H9 (cell line): Measurements from ENCODE around the gene GSTK1. TPM values are rescaled to one million over a fixed set of nuclear protein-coding genes. Genes with fewer than 3 reads are reported as not detected.

ENCODE experiments used
- DNase-seq: peaks from one replicate; pipeline ENCODE4 v3.0.0-alpha.2; 2017
- H2AFZ ChIP-seq: one replicate; pipeline ENCODE4 v1.6.1; 2013; ENCODE audit warnings: mild to moderate bottlenecking, low read length, control low read depth, moderate library complexity
- H2AK5ac ChIP-seq: 2 replicates; pipeline ENCODE4 v1.6.1; 2013; ENCODE audit warnings: low read length, control low read depth, mixed read lengths; ENCODE audit not compliant: insufficient read length
- H2BK120ac ChIP-seq: one replicate; pipeline ENCODE4 v1.6.1; 2013; ENCODE audit warnings: low read depth, mild to moderate bottlenecking, low read length, control low read depth, inconsistent platforms; ENCODE audit not compliant: poor library complexity, severe bottlenecking
- H2BK12ac ChIP-seq: 2 replicates; pipeline ENCODE4 v1.6.1; 2013; ENCODE audit warnings: low read length, control low read depth, mixed read lengths, low read depth; ENCODE audit not compliant: insufficient read length
- H2BK15ac ChIP-seq: 2 replicates; pipeline ENCODE4 v1.6.1; 2013; ENCODE audit warnings: low read depth, low read length, control low read depth
- H2BK20ac ChIP-seq: one replicate; pipeline ENCODE4 v1.6.1; 2013; ENCODE audit warnings: low read depth, mild to moderate bottlenecking, low read length, control low read depth, inconsistent platforms; ENCODE audit not compliant: poor library complexity, severe bottlenecking
- H2BK5ac ChIP-seq: 2 replicates; pipeline ENCODE4 v1.6.1; 2013; ENCODE audit warnings: low read length, control low read depth, mixed read lengths; ENCODE audit not compliant: insufficient read length
- H3K14ac ChIP-seq: 2 replicates; pipeline ENCODE4 v1.6.1; 2013; ENCODE audit warnings: low read length, control low read depth; ENCODE audit not compliant: insufficient read depth
- H3K18ac ChIP-seq: 2 replicates; pipeline ENCODE4 v1.6.1; 2013; ENCODE audit warnings: low read depth, mild to moderate bottlenecking, mixed read lengths, low read length, control low read depth; ENCODE audit not compliant: insufficient read length
- H3K23ac ChIP-seq: 2 replicates; pipeline ENCODE4 v1.6.1; 2013; ENCODE audit warnings: low read length, control low read depth, mixed read lengths, low read depth; ENCODE audit not compliant: insufficient read length
- H3K23me2 ChIP-seq: 2 replicates; pipeline ENCODE4 v1.6.1; 2013; ENCODE audit warnings: low read depth, mild to moderate bottlenecking, mixed read lengths, low read length, control low read depth; ENCODE audit not compliant: insufficient read length, poor library complexity, severe bottlenecking
- H3K27ac ChIP-seq: 2 replicates; pipeline ENCODE4 v1.5.1; 2013; ENCODE audit warnings: low read length, control low read depth, mixed read lengths, low read depth; ENCODE audit not compliant: insufficient read length
- H3K27me3 ChIP-seq: 2 replicates; pipeline ENCODE4 v1.6.1; 2013; ENCODE audit warnings: low read length, control low read depth, inconsistent platforms; ENCODE audit not compliant: insufficient read depth
- H3K4ac ChIP-seq: 2 replicates; pipeline ENCODE4 v1.6.1; 2013; ENCODE audit warnings: low read depth, mild to moderate bottlenecking, control low read depth, inconsistent platforms, low read length, moderate library complexity
- H3K4me1 ChIP-seq: 2 replicates; pipeline ENCODE4 v1.6.1; 2013; ENCODE audit warnings: low read length, control low read depth, inconsistent platforms; ENCODE audit not compliant: insufficient read depth
- H3K4me2 ChIP-seq: 2 replicates; pipeline ENCODE4 v1.6.1; 2013; ENCODE audit warnings: low read length, control low read depth, mixed read lengths; ENCODE audit not compliant: insufficient read length, insufficient read depth
- H3K56ac ChIP-seq: 2 replicates; pipeline ENCODE4 v1.6.1; 2013; ENCODE audit warnings: low read depth, mild to moderate bottlenecking, mixed read lengths, low read length, control low read depth; ENCODE audit not compliant: insufficient read length
- H3K79me1 ChIP-seq: 2 replicates; pipeline ENCODE4 v1.6.1; 2013; ENCODE audit warnings: low read depth, mild to moderate bottlenecking, moderate library complexity, low read length, control low read depth, inconsistent platforms; ENCODE audit not compliant: insufficient read depth, poor library complexity, severe bottlenecking
- H3K79me2 ChIP-seq: 2 replicates; pipeline ENCODE4 v1.6.1; 2013; ENCODE audit warnings: low read length, control low read depth, inconsistent platforms; ENCODE audit not compliant: insufficient read depth
- H3K9ac ChIP-seq: 2 replicates; pipeline ENCODE4 v1.6.1; 2013; ENCODE audit warnings: low read length, control low read depth, mixed read lengths; ENCODE audit not compliant: insufficient read length; ENCODE audit errors: extremely low read depth
- H3K9me3 ChIP-seq: one replicate; pipeline ENCODE4 v1.6.1; 2013; ENCODE audit warnings: low read depth, low read length, inconsistent platforms; ENCODE audit not compliant: control insufficient read depth
- H3T11ph ChIP-seq: one replicate; pipeline ENCODE4 v1.6.1; 2013; ENCODE audit warnings: mild to moderate bottlenecking, low read length, control low read depth, inconsistent platforms
- H4K20me1 ChIP-seq: one replicate; pipeline ENCODE4 v1.6.1; 2013; ENCODE audit not compliant: control insufficient read depth, insufficient read length, insufficient read depth
- H4K5ac ChIP-seq: 2 replicates; pipeline ENCODE4 v1.6.1; 2013; ENCODE audit warnings: low read depth, mild to moderate bottlenecking, mixed read lengths, low read length, control low read depth; ENCODE audit not compliant: insufficient read length
- H4K8ac ChIP-seq: replicated peaks from 2 replicates; pipeline ENCODE4 v1.6.1; 2013; ENCODE audit warnings: low read length, control low read depth, mixed read lengths, low read depth; ENCODE audit not compliant: insufficient read length
- H4K91ac ChIP-seq: 2 replicates; pipeline ENCODE4 v1.6.1; 2013; ENCODE audit warnings: low read depth, mild to moderate bottlenecking, moderate library complexity, mixed read lengths, low read length, control low read depth; ENCODE audit not compliant: insufficient read length
- H3K27ac Mint-ChIP-seq, 3 experiments: 2 replicates in 2 of 3; 3 replicates in 1 of 3; pipeline ENCODE4 v1.8.0; 2020 to 2021; ENCODE audit warnings: mixed read lengths in 3 of 3, mild to moderate bottlenecking in 1 of 3, moderate library complexity in 1 of 3
- H3K27me3 Mint-ChIP-seq: 2 replicates; pipeline ENCODE4 v1.8.0; 2021; ENCODE audit warnings: low read depth, mild to moderate bottlenecking, moderate library complexity, mixed read lengths
- H3K36me3 Mint-ChIP-seq, 3 experiments: 2 replicates in 2 of 3; 3 replicates in 1 of 3; pipeline ENCODE4 v1.8.0; 2020 to 2021; ENCODE audit warnings: low read depth in 3 of 3, mixed read lengths in 3 of 3; ENCODE audit not compliant: insufficient read depth in 1 of 3
- H3K4me1 Mint-ChIP-seq, 2 experiments: 2 replicates each; pipeline ENCODE4 v1.8.0; 2020; ENCODE audit warnings: mixed read lengths in 2 of 2
- H3K4me3 Mint-ChIP-seq, 2 experiments: 2 replicates in 1 of 2; 3 replicates in 1 of 2; pipeline ENCODE4 v1.8.0; 2020 to 2021; ENCODE audit warnings: mild to moderate bottlenecking in 2 of 2, mixed read lengths in 2 of 2, moderate library complexity in 1 of 2
- H3K9me3 Mint-ChIP-seq, 2 experiments: 2 replicates in 1 of 2; 3 replicates in 1 of 2; pipeline ENCODE4 v1.8.0; 2020; ENCODE audit warnings: mild to moderate bottlenecking in 2 of 2, mixed read lengths in 2 of 2, moderate library complexity in 1 of 2
- WGBS: extraction: QIAGEN DNeasy Blood & Tissue Kit; methylation state at CpG from one replicate; pipeline ENCODE4 v1.1.7; 2013; ENCODE audit warnings: missing lambda C conversion rate, low lambda C conversion rate, mixed read lengths; ENCODE audit not compliant: insufficient read length; ENCODE audit errors: extremely low coverage; 5-methylcytosine and 5-hydroxymethylcytosine counted together
- total RNA-seq: library from RNA; stranded (reverse); gene quantifications from 2 replicates; pipeline ENCODE4 v1.2.1, GENCODE V29; 2021
- TF ChIP-seq, protein P1 (sequence below): fragments of 200-600 bp; sonication (generic); conservative IDR thresholded peaks from 3 replicates; pipeline ENCODE4 v1.8.0; 2021; ENCODE audit warnings: antibody characterized with exemption, mild to moderate bottlenecking

Gene GSTK1
- total RNA-seq, 1 experiment from 2014 or later = 36.1 TPM

DNA sequence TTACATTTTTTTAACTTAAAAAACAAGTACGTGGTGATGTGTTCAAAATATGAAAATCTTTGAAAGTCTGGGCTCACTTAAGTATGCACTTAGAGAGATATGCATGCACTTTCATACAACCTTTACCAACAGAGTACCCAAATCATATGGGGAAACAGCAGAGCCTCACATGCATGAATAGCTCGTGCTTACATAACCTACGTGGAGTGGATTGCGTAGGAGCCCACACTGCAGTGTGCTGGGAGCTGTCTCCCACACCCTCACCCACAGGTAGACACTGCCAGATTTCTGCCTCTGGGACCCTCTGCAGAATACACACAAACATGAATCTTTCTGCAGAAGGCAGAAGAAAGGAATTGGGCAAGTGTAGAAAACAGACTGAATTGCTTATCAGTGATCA lies 53.3 kb downstream of the GSTK1 start:
- Histone ChIP-seq H4K8ac (no peak overlapping the region), H3K14ac (no peak overlapping the region), H2BK120ac (no peak overlapping the region), H3K4me1 (no peaks in the 10 kb centered on the region), H3K79me1 (no peaks in the 10 kb centered on the region), H3K18ac (no peak overlapping the region), H4K20me1 (no peaks in the 10 kb centered on the region), H2BK20ac (no peak overlapping the region), H3T11ph (no peak overlapping the region), H3K4me2 (no peak overlapping the region), H2AK5ac (no peak overlapping the region), H3K4ac (no peak overlapping the region), H3K23me2 (no peaks in the 10 kb centered on the region), H4K5ac (no peak overlapping the region), H3K9ac (no peak overlapping the region), H2BK5ac (no peak overlapping the region), H3K27me3 (no peaks in the 10 kb centered on the region), H3K23ac (no peak overlapping the region), H3K56ac (no peak overlapping the region), H3K27ac (no peak overlapping the region), H4K91ac (no peak overlapping the region), H2BK15ac (no peak overlapping the region), H3K79me2 (no peaks in the 10 kb centered on the region), H2BK12ac (no peak overlapping the region), H2AFZ (no peak overlapping the region), H3K9me3 (no peaks in the 10 kb centered on the region)
- Mint-ChIP-seq H3K36me3 (no peaks in the 10 kb centered on the region), H3K9me3 (no peaks in the 10 kb centered on the region), H3K27me3 (peaks cover 4% of the 10 kb centered on the region), H3K4me1 (peaks cover 0 to 11% of the 10 kb centered on the region in 2 experiments; a peak in 2 of 4 replicates), H3K27ac (no peak overlapping the region), H3K4me3 (no peak overlapping the region)
- DNase-seq = no peak
- TF ChIP-seq, protein P1, sequence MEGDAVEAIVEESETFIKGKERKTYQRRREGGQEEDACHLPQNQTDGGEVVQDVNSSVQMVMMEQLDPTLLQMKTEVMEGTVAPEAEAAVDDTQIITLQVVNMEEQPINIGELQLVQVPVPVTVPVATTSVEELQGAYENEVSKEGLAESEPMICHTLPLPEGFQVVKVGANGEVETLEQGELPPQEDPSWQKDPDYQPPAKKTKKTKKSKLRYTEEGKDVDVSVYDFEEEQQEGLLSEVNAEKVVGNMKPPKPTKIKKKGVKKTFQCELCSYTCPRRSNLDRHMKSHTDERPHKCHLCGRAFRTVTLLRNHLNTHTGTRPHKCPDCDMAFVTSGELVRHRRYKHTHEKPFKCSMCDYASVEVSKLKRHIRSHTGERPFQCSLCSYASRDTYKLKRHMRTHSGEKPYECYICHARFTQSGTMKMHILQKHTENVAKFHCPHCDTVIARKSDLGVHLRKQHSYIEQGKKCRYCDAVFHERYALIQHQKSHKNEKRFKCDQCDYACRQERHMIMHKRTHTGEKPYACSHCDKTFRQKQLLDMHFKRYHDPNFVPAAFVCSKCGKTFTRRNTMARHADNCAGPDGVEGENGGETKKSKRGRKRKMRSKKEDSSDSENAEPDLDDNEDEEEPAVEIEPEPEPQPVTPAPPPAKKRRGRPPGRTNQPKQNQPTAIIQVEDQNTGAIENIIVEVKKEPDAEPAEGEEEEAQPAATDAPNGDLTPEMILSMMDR = no peak
- WGBS = no CpG with 5 or more reads among the region's 4 CpGs
